GM23248 (cell line): ENCODE results near the gene SLC5A1. TPM values are rescaled to one million over a fixed set of nuclear protein-coding genes. Genes with fewer than 3 reads are reported as not detected.

Experiments used
- DNase-seq: peaks from one replicate; pipeline ENCODE4 v3.0.0-alpha.2; 2015
- H2AFZ ChIP-seq: fragments of 200-600 bp; sonication (generic); 2 replicates; pipeline ENCODE4 v1.6.1; 2016; ENCODE audit warnings: antibody characterized with exemption
- H3F3A ChIP-seq: fragments of 200-600 bp; sonication (generic); 2 replicates; pipeline ENCODE4 v1.6.1; 2016; ENCODE audit warnings: mild to moderate bottlenecking, antibody characterized with exemption, mixed run types; ENCODE audit not compliant: insufficient read depth
- H3K27ac ChIP-seq: fragments of 200-600 bp; sonication (generic); 2 replicates; pipeline ENCODE4 v1.5.1; 2016; ENCODE audit warnings: mild to moderate bottlenecking
- H3K27me3 ChIP-seq: fragments of 200-600 bp; sonication (generic); replicated peaks from 2 replicates; pipeline ENCODE4 v1.6.1; 2016; ENCODE audit warnings: mild to moderate bottlenecking; ENCODE audit not compliant: insufficient read depth
- H3K36me3 ChIP-seq: fragments of 200-600 bp; sonication (generic); 2 replicates; pipeline ENCODE4 v1.6.1; 2016; ENCODE audit warnings: low read depth, mild to moderate bottlenecking
- H3K4me1 ChIP-seq: fragments of 200-600 bp; sonication (generic); 2 replicates; pipeline ENCODE4 v1.6.1; 2016; ENCODE audit warnings: mild to moderate bottlenecking; ENCODE audit not compliant: insufficient read depth
- H3K4me2 ChIP-seq: fragments of 200-600 bp; sonication (generic); one replicate; pipeline ENCODE4 v1.6.1; 2016; ENCODE audit warnings: mild to moderate bottlenecking; ENCODE audit not compliant: unreplicated experiment
- H3K4me3 ChIP-seq: fragments of 200-600 bp; sonication (generic); 2 replicates; pipeline ENCODE4 v1.5.1; 2016; ENCODE audit warnings: mild to moderate bottlenecking
- H3K79me2 ChIP-seq: fragments of 200-600 bp; sonication (generic); 2 replicates; pipeline ENCODE4 v1.6.1; 2016; ENCODE audit warnings: mild to moderate bottlenecking; ENCODE audit not compliant: insufficient read depth
- H3K9ac ChIP-seq: fragments of 200-600 bp; sonication (generic); 2 replicates; pipeline ENCODE4 v1.6.1; 2016; ENCODE audit warnings: mild to moderate bottlenecking
- H3K9me2 ChIP-seq: fragments of 200-600 bp; sonication (generic); 2 replicates; pipeline ENCODE4 v1.6.1; 2016; ENCODE audit warnings: mixed run types, mild to moderate bottlenecking, moderate library complexity; ENCODE audit not compliant: insufficient read depth
- H3K9me3 ChIP-seq: fragments of 200-600 bp; sonication (generic); one replicate; pipeline ENCODE4 v1.6.1; 2017; ENCODE audit warnings: low read depth
- H4K20me1 ChIP-seq: fragments of 200-600 bp; sonication (generic); 2 replicates; pipeline ENCODE4 v1.6.0; 2016; ENCODE audit not compliant: insufficient read depth
- EZH2 ChIP-seq: fragments of 200-600 bp; sonication (generic); IDR thresholded peaks from 2 replicates; pipeline ENCODE4 v1.6.1; 2018; ENCODE audit warnings: antibody characterized with exemption, mild to moderate bottlenecking; ENCODE audit not compliant: insufficient read depth, poor library complexity, severe bottlenecking
- EZH2phosphoT487 ChIP-seq: fragments of 200-600 bp; sonication (generic); IDR thresholded peaks from 2 replicates; pipeline ENCODE4 v1.6.1; 2018; ENCODE audit warnings: antibody characterized with exemption, moderate library complexity, mild to moderate bottlenecking, low read depth; ENCODE audit not compliant: insufficient read depth
- WGBS, 2 experiments: methylation state at CpG; one replicate each; pipeline ENCODE4 v1.1.6; 2015 to 2017; ENCODE audit warnings: low lambda C conversion rate in 2 of 2, low coverage in 1 of 2; ENCODE audit errors: missing lambda C conversion rate in 2 of 2; 5-methylcytosine and 5-hydroxymethylcytosine counted together
- in situ Hi-C: fragments of 300-500 bp; cut with MboI; formaldehyde crosslinking; loops from 2 replicates; pipeline ENCODE4 v1.15.0; 2020
- polyA plus RNA-seq: library from polyadenylated mRNA; unstranded; fragments of >200 nt; fragmentation: Nextera tagmentation; extraction: Ambion mirVana; gene quantifications from 2 replicates; pipeline ENCODE4 v1.2.1, GENCODE V29; 2016
- total RNA-seq: library from RNA; depleted of rRNA; stranded (reverse); fragments of >200 nt; shearing (Covaris generic); gene quantifications from 2 replicates; pipeline ENCODE4 v1.2.3, GENCODE V29; 2014

Gene SLC5A1
- total and polyA plus RNA-seq, 2 experiments from 2014 or later = not detected

GRCh38 chr22:32076761-32077084, 33.7 kb downstream of the SLC5A1 start:
- Histone ChIP-seq H3K4me1 (peaks cover 4% of the 10 kb centered on the region; the same call in 1 of the 2 replicates), H3K27me3 (peaks cover 26% of the 10 kb centered on the region), H4K20me1 (no peaks in the 10 kb centered on the region), H3K27ac (no peak overlapping the region), H3K9ac (no peak overlapping the region), H3K36me3 (no peaks in the 10 kb centered on the region), H3K4me2 (no peak overlapping the region), H3K4me3 (no peak overlapping the region), H2AFZ (no peak overlapping the region), H3K9me3 (no peaks in the 10 kb centered on the region), H3F3A (no peaks in the 10 kb centered on the region), H3K9me2 (no peaks in the 10 kb centered on the region), H3K79me2 (no peaks in the 10 kb centered on the region)
- 1 to 8% methylated on average over 6 of the region's 6 CpGs for WGBS, 2 experiments
- in situ Hi-C loops = loop anchor here (10.0 kb wide), 1 partner anchor 92 kb away; no protein-coding TSS in a partner anchor
- DNase-seq = no peak
- TF ChIP-seq EZH2phosphoT487 (no peak), EZH2 (no peak)

- Histone ChIP-seq H3K9me3 (no peaks in the 10 kb centered on the region), H3K4me1 (peaks cover 4% of the 10 kb centered on the region; the same call in 1 of the 2 replicates), H3K36me3 (no peaks in the 10 kb centered on the region), H4K20me1 (no peaks in the 10 kb centered on the region), H3K9ac (no peak overlapping the region), H3K4me3 (no peak overlapping the region), H3K9me2 (no peaks in the 10 kb centered on the region), H3K27ac (no peak overlapping the region), H3K79me2 (no peaks in the 10 kb centered on the region), H2AFZ (no peak overlapping the region), H3F3A (no peaks in the 10 kb centered on the region), H3K27me3 (peaks cover 26% of the 10 kb centered on the region), H3K4me2 (no peak overlapping the region)
- 82 to 100% methylated on average over 1 of the region's 1 CpG for WGBS, 2 experiments
- TF ChIP-seq EZH2phosphoT487 (no peak), EZH2 (no peak)
- in situ Hi-C loops = loop anchor here (10.0 kb wide), 1 partner anchor 92 kb away; no protein-coding TSS in a partner anchor
- DNase-seq = no peak
These were observed 34.1 kb downstream of the SLC5A1 start for GRCh38 chr22:32077151-32077550.

GRCh38 chr22:32079130-32080089, 36.3 kb downstream of the SLC5A1 start:
- H3K9me2 ChIP-seq = no peaks in the 10 kb centered on the region
- peak; percentile 86 for DNase-seq
- no peaks in the 10 kb centered on the region for H3F3A ChIP-seq
- H3K9me3 ChIP-seq = no peaks in the 10 kb centered on the region
- 44 to 47% methylated on average over 7 of the region's 7 CpGs for WGBS, 2 experiments
- peaks cover 23% of the 10 kb centered on the region for H3K27me3 ChIP-seq
- no peak overlapping the region for H3K9ac ChIP-seq
- TF ChIP-seq EZH2phosphoT487 = no peak
- TF ChIP-seq EZH2 = no peak
- H3K4me1 ChIP-seq = peaks cover 4% of the 10 kb centered on the region; the same call in 1 of the 2 replicates
- H4K20me1 ChIP-seq = no peaks in the 10 kb centered on the region
- H3K4me2 ChIP-seq = no peak overlapping the region
- H3K27ac ChIP-seq = no peak overlapping the region
- in situ Hi-C loops = loop anchor here (10.0 kb wide), 1 partner anchor 95 kb away; no protein-coding TSS in a partner anchor
- H3K4me3 ChIP-seq = no peak overlapping the region
- H3K36me3 ChIP-seq = no peaks in the 10 kb centered on the region
- no peaks in the 10 kb centered on the region for H3K79me2 ChIP-seq
- no peak overlapping the region for H2AFZ ChIP-seq

- in situ Hi-C loops = no loop called here
- WGBS, 2 experiments = 41 to 44% methylated on average over 4 of the region's 4 CpGs
- Histone ChIP-seq H3K9me2 (no peaks in the 10 kb centered on the region), H3K79me2 (no peaks in the 10 kb centered on the region), H3K4me3 (no peak overlapping the region), H3K27me3 (0 out of 2 replicates have a peak, but pooled peaks cover 11% of the 10 kb centered on the region), H3K27ac (no peak overlapping the region), H3K36me3 (no peaks in the 10 kb centered on the region), H4K20me1 (no peaks in the 10 kb centered on the region), H3K4me1 (peaks cover 4% of the 10 kb centered on the region; the same call in 1 of the 2 replicates), H3K9ac (no peak overlapping the region), H3K9me3 (no peaks in the 10 kb centered on the region), H2AFZ (no peak overlapping the region), H3F3A (no peaks in the 10 kb centered on the region), H3K4me2 (no peak overlapping the region)
- DNase-seq = peak; percentile 71
- TF ChIP-seq EZH2phosphoT487 (no peak), EZH2 (no peak)
These were observed 37.8 kb downstream of the SLC5A1 start for GRCh38 chr22:32080904-32081303.
